HG02642 (cell line): Measurements from ENCODE around the gene RASA1.

Experiments used
- ATAC-seq: cut with Tn5 transposase; IDR thresholded peaks from one replicate; pipeline ENCODE4 v1.9.1; 2021; ENCODE audit warnings: mild to moderate bottlenecking; ENCODE audit not compliant: unreplicated experiment, poor library complexity

RASA1 gene

GRCh38 chr5:87434461-87434860 is 166.8 kb downstream of the RASA1 start:
- no peak for ATAC-seq

DNA sequence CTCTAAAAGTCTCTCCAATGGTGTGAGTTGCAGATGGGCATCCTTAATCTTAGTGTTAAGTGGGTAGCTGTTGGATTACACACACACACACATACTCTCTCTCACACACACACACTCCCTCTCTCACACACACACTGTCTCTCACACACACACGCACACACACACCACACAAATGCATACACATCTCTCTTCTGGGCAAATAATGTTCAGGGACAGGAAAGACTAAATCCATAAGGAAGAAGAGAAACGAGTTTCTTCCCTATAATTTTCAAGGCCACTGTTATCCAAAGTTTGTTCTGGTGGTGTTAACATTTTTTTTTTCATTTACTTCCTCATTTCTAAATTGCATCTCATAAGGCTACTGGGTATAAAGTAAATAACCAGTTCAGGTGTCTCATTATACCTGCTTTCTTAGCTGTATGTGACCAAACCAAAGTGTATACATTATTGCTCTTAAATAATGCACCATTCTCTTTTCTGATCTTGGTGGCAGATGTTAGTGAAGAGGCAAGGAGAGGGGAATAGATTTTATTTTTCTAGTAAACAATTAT is 167.5 kb downstream of the RASA1 start:
- no peak for ATAC-seq

DNA sequence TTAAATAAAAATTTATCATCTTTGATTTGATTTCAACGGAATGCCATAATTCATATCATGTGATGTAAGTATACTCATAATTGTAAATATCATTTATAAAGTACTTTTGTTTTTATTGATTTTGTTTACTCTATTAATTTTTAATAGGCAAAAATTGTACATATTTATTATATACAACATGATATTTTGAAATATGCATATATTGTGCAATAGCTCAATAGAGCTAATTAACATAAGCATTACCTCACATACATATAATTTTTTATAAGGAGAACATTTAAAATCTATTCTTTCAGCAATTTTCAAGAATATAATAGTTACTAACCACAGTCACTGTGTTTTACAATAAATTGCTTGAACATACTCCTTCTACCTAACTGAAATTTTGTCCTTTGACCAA is 170.0 kb downstream of the RASA1 start:
- no peak for ATAC-seq

DNA sequence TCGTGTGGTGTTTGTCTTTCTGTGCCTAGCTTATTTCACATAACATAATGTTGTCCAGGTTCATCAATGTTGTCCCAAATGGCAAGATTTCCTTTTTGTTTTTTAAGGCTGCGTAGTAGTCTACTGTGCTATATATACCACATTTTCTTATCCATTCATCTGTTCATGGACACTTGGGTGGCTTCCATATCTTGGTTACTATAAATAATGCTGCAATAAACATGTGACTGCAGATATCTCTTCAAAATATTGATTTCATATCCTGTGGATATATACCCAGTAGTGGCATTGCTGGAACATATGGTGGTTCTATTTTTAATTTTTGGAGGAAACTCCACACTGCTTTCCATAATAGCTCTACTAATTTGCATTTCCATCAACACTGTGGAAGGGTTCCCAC is 170.5 kb downstream of the RASA1 start:
- ATAC-seq, result no peak
